Measurements from ENCODE around the gene NOL7. TPM values are rescaled to one million over a fixed set of nuclear protein-coding genes. Genes with fewer than 3 reads are reported as not detected.

The NOL7 gene
- total and polyA plus RNA-seq, 2 donors (not counting 3 experiments of a cell fraction or from before 2014, with no cell fraction given), result 36.3 to 80.0 TPM

- Histone ChIP-seq H3K36me3 (ENCODE audit: control insufficient read depth in 2 of 2, extremely low read depth in 1 of 2, insufficient read depth in 2 of 2, low read length in 2 of 2) (no peaks in the 10 kb centered on the region), H3K27me3 (ENCODE audit: control insufficient read depth in 2 of 2, insufficient read depth in 2 of 2, low read length in 2 of 2) (no peaks in the 10 kb centered on the region), H4K20me1 (replicated peaks; ENCODE audit: control insufficient read depth, extremely low read depth, insufficient read depth, low read length) (peaks cover 11% of the 10 kb centered on the region), H3K9ac (replicated peaks; ENCODE audit: extremely low read depth, insufficient read depth, low read length) (no peak overlapping the region), H3K4me3 (replicated peaks in 1 of 3; ENCODE audit: insufficient read depth in 1 of 3, low read depth in 1 of 3, low read length in 3 of 3) (no peak overlapping the region), H3K4me2 (ENCODE audit: insufficient read depth, low read length) (no peak overlapping the region), H3K79me2 (ENCODE audit: control insufficient read depth, insufficient read depth, low read length) (peaks cover 92% of the 10 kb centered on the region), H3K27ac (ENCODE audit: insufficient read depth, low read depth, low read length) (no peak overlapping the region), H3K9me1 (replicated peaks; ENCODE audit: control insufficient read depth, extremely low read depth, insufficient read depth, low read length) (no peaks in the 10 kb centered on the region), H2AFZ (ENCODE audit: low read depth, low read length) (no peak overlapping the region), H3K4me1 (ENCODE audit: control insufficient read depth, extremely low read depth, insufficient read depth, low read length) (no peaks in the 10 kb centered on the region), H3K9me3 (replicated peaks; ENCODE audit: control insufficient read depth, insufficient read depth, low read length) (no peaks in the 10 kb centered on the region)
- no peak for FAIRE-seq
- dilution Hi-C loops (cut with MboI; ENCODE audit: extremely low pct_ligation_motif_present, low sequenced_read_pairs) (no loop called here), intact Hi-C loops (cut with micrococcal nuclease) (no loop called here)
- DNase-seq (ENCODE audit: low read depth, low spot score), result no peak
- TF ChIP-seq MAX (IDR thresholded peaks at IDR 0.05; ENCODE audit: insufficient read depth, insufficient read length) (no peak), POLR2A (IDR thresholded peaks at IDR 0.05; ENCODE audit: low read depth, low read length) (no peak), JUN (IDR thresholded peaks at IDR 0.05; ENCODE audit: borderline replicate concordance, insufficient read depth, insufficient read length, low read depth) (no peak), EZH2 (IDR thresholded peaks at IDR 0.05; ENCODE audit: borderline replicate concordance, low read depth, low read length, severe bottlenecking) (no peak), GATA2 (IDR thresholded peaks at IDR 0.05; ENCODE audit: insufficient read depth, insufficient read length, low read depth, low read length) (no peak), FOS (IDR thresholded peaks at IDR 0.05; ENCODE audit: borderline replicate concordance, insufficient read depth, low read length) (no peak), MYC (IDR thresholded peaks at IDR 0.05; ENCODE audit: low read depth, low read length) (no peak), CTCF (IDR thresholded peaks at IDR 0.05; ENCODE audit: extremely low read depth in 1 of 2, insufficient read depth in 1 of 2, low read depth in 1 of 2, low read length in 2 of 2) (no peak), POLR2AphosphoS5 (IDR thresholded peaks at IDR 0.05; ENCODE audit: insufficient read depth, low read depth, low read length) (no peak)
- BruUV-seq (replicated peaks), result no TSS peak
- POLR2A ChIA-PET, result no interaction called here
- CTCF ChIA-PET, result interaction anchor here (0.6 to 1.0 kb wide), 4 partner anchors 10 to 40 kb away, joined by 3 to 4 read pairs (median 4); no protein-coding TSS in a partner anchor
Measured at GRCh38 chr6:13664703-13665352, 49.7 kb downstream of the NOL7 start.
